Fibroblast of skin of left quadriceps (primary cell): Measurements from ENCODE around the gene TMEM106C.

Source experiments
- DNase-seq, 2 experiments: peaks; one replicate each; pipeline ENCODE4 v3.0.0-alpha.2; 2013; ENCODE audit warnings: low read depth in 2 of 2

The TMEM106C gene

GRCh38 chr12:48016373-48017020, 53.1 kb downstream of the TMEM106C start:
- DNase-seq, result no peak

GRCh38 chr12:48017496-48017895, 54.1 kb downstream of the TMEM106C start:
- no peak for DNase-seq

- no peak for DNase-seq
Observed at GRCh38 chr12:48017921-48018617, 54.7 kb downstream of the TMEM106C start.
